Peyer's patch (tissue), 4 donors: ENCODE data around the gene NFAT5.

Experiments
- CTCF ChIP-seq, 6 experiments: fragments of 450-650 bp in 4 of 6; fragments of 200-600 bp in 2 of 6; sonication (generic) in 1 of 6; IDR thresholded peaks; one replicate each; pipeline ENCODE4 v1.5.1; 2017 to 2019; ENCODE audit warnings: antibody characterized with exemption in 6 of 6, mild to moderate bottlenecking in 3 of 6, moderate library complexity in 1 of 6
- POLR2A ChIP-seq, 2 donors: fragments of 450-650 bp; IDR thresholded peaks; one replicate each; pipeline ENCODE4 v1.5.1; 2017; ENCODE audit warnings: antibody characterized with exemption in 2 of 2, mild to moderate bottlenecking in 2 of 2, moderate library complexity in 2 of 2

GRCh38 chr16:69727916-69728270, 162.1 kb downstream of the NFAT5 start:
- TF ChIP-seq CTCF (IDR thresholded peaks at IDR 0.05) (no peak), POLR2A (IDR thresholded peaks at IDR 0.05) (no peak)
